ENCODE data around the gene TEX53.

TEX53 gene

GRCh38 chr9:114678795-114679194, 21.2 kb upstream of the TEX53 start:
- no peak for DNase-seq

- DNase-seq: no peak
Observed at GRCh38 chr9:114678130-114678529, 20.5 kb upstream of the TEX53 start.

GRCh38 chr9:114677418-114677817, 19.8 kb upstream of the TEX53 start:
- DNase-seq: no peak

- DNase-seq: no peak
Observed at GRCh38 chr9:114676901-114677300, 19.3 kb upstream of the TEX53 start.

GRCh38 chr9:114674798-114675540, 17.4 kb upstream of the TEX53 start:
- DNase-seq: no peak

GRCh38 chr9:114674076-114674797, 16.6 kb upstream of the TEX53 start:
- DNase-seq: no peak

GRCh38 chr9:114671605-114672004, 14.0 kb upstream of the TEX53 start:
- no peak for DNase-seq

- no peak for DNase-seq
Observed at GRCh38 chr9:114669961-114670360, 12.4 kb upstream of the TEX53 start.

GRCh38 chr9:114668146-114668545, 10.5 kb upstream of the TEX53 start:
- DNase-seq: no peak

GRCh38 chr9:114666851-114667250, 9.2 kb upstream of the TEX53 start:
- DNase-seq: no peak

- no peak for DNase-seq
Observed at GRCh38 chr9:114666401-114666800, 8.8 kb upstream of the TEX53 start.

GRCh38 chr9:114664181-114664580, 6.6 kb upstream of the TEX53 start:
- DNase-seq: no peak

- DNase-seq: no peak
Observed at GRCh38 chr9:114662081-114662989, 4.7 kb upstream of the TEX53 start.

- no peak for DNase-seq
Observed at GRCh38 chr9:114656301-114656700, 1.3 kb downstream of the TEX53 start.

GRCh38 chr9:114655689-114656088, 1.9 kb downstream of the TEX53 start:
- no peak for DNase-seq

GRCh38 chr9:114653556-114654159, 3.9 kb downstream of the TEX53 start:
- no peak for DNase-seq

GRCh38 chr9:114652776-114653555, 4.6 kb downstream of the TEX53 start:
- no peak for DNase-seq

- DNase-seq: no peak
Observed at GRCh38 chr9:114643896-114644295, 13.7 kb downstream of the TEX53 start.

- DNase-seq: no peak
Observed at GRCh38 chr9:114643001-114643400, 14.6 kb downstream of the TEX53 start.

GRCh38 chr9:114641967-114642366, 15.6 kb downstream of the TEX53 start:
- DNase-seq: no peak

GRCh38 chr9:114638404-114638803, 19.2 kb downstream of the TEX53 start:
- DNase-seq: no peak

GRCh38 chr9:114634387-114634786, 23.2 kb downstream of the TEX53 start:
- DNase-seq: no peak

All from activated gamma-delta T cell (primary cell).